ENCODE data around the gene DDAH1. TPM values are rescaled to one million over a fixed set of nuclear protein-coding genes. Genes with fewer than 3 reads are reported as not detected.

The DDAH1 gene
- total RNA-seq, 3 donors from 2014 or later = 9.3 to 24.3 (median 23.9) TPM

DNA sequence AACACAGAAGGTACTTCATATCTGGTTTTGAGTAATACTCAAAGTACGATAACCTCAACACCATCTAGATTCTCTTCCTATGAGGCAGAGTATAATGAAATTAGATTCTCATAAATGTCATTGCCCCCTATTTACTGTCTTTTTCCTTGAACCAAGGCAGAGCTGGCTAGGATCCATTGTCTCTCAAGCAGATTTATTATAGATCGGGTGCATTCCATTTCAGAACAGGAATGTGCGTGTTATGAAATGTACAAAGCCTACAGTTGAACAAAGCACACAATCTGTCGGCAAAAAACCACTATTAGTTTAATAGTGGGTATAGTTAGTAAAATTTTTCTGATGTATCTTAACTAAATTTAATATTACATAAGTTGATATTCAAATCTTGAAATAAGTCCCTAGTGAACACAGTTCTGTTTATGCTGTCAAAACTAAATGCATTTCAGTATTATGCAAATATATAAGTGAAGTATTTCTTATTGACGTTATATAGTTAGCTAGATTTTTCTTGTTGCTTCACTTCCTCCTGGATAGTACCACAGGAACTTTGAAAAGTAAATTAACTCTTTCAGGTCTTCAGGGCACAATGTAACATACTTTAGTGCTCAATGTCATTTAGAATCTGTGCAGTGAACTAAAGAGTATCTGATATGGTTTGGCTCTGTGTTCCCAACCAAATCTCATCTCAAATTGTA is 92.1 kb downstream of the DDAH1 start:
- Histone ChIP-seq H3K36me3 (no peaks in the 10 kb centered on the region), H3K27ac (no peak overlapping the region), H3K9me3 (no peaks in the 10 kb centered on the region), H3K4me3 (no peak overlapping the region), H3K4me1 (no peaks in the 10 kb centered on the region), H3K27me3 (no peaks in the 10 kb centered on the region)
- TF ChIP-seq POLR2A (IDR thresholded peaks at IDR 0.05) (no peak), POLR2AphosphoS5 (IDR thresholded peaks at IDR 0.05) (no peak)
- TF ChIP-seq, protein P1, sequence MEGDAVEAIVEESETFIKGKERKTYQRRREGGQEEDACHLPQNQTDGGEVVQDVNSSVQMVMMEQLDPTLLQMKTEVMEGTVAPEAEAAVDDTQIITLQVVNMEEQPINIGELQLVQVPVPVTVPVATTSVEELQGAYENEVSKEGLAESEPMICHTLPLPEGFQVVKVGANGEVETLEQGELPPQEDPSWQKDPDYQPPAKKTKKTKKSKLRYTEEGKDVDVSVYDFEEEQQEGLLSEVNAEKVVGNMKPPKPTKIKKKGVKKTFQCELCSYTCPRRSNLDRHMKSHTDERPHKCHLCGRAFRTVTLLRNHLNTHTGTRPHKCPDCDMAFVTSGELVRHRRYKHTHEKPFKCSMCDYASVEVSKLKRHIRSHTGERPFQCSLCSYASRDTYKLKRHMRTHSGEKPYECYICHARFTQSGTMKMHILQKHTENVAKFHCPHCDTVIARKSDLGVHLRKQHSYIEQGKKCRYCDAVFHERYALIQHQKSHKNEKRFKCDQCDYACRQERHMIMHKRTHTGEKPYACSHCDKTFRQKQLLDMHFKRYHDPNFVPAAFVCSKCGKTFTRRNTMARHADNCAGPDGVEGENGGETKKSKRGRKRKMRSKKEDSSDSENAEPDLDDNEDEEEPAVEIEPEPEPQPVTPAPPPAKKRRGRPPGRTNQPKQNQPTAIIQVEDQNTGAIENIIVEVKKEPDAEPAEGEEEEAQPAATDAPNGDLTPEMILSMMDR (IDR thresholded peaks at IDR 0.05) = no peak
- DNase-seq (ENCODE audit: low spot score in 2 of 2) = no peak
- intact Hi-C loops (cut with DNase I; ENCODE audit: low total_unique reads) = no loop called here

DNA sequence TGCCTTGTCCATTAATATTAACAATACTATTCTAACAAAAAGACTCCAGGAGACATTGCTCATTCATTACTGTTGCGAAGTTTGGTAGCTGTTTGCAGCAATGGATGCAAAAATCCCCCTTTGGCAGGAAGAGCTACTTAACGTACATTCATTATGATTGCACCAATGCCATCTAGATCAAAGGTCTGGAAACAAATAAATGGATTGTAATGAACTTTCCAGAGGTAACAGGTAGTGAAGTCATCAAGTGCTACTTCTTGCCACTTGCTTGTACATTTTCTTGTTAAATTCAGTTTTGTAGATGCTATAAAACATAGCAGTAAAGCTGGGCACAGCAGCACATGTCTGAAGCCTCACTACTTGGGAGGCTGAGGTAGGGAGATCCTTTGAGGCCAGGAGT is 93.9 kb downstream of the DDAH1 start:
- TF ChIP-seq, protein P1 (IDR thresholded peaks at IDR 0.05) = no peak
- TF ChIP-seq POLR2A (IDR thresholded peaks at IDR 0.05) = no peak
- no peak for TF ChIP-seq POLR2AphosphoS5 (IDR thresholded peaks at IDR 0.05)
- H3K27me3 ChIP-seq = no peaks in the 10 kb centered on the region
- intact Hi-C loops (cut with DNase I; ENCODE audit: low total_unique reads) = no loop called here

DNA sequence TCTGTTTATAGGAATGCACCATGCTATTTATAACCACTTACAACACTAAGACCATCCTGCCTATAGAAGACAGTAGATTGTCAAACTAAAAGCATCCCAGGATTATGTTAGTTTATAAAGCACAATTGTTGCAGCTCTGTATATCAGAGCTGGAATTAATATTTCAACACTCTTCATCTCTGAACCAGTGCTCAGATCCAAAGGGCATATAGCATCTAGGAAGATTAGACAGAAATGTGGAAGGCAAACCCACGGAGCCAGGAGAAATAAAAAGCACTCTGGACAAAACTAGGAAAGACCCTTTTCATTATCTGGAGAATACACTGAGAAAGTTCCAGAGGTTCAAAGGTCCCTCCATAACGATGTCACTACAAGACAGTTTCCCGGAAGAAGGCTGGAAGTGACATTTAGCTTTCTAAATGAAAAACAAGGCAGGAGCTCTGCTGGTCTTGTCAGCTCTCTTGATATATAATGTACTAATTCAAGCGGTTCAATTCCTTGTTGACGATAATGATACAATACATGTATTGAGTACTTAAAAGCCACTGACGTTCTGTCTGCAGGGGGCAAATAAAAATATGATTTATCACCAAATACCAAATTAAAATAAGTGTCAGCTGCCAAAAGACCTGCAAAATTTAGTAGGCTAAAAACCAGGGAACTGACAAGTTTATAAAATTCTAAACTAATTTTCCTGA is 96.7 kb downstream of the DDAH1 start:
- no peaks in the 10 kb centered on the region for H3K9me3 ChIP-seq
- no peak overlapping the region for H3K4me3 ChIP-seq
- H3K27ac ChIP-seq = no peak overlapping the region
- no peak for DNase-seq (ENCODE audit: low spot score in 2 of 2)
- no peaks in the 10 kb centered on the region for H3K4me1 ChIP-seq
- intact Hi-C loops (cut with DNase I; ENCODE audit: low total_unique reads) = no loop called here
- H3K36me3 ChIP-seq = no peaks in the 10 kb centered on the region
- no peaks in the 10 kb centered on the region for H3K27me3 ChIP-seq
- TF ChIP-seq POLR2A (IDR thresholded peaks at IDR 0.05) (no peak), POLR2AphosphoS5 (IDR thresholded peaks at IDR 0.05) (no peak)
- TF ChIP-seq, protein P1 (IDR thresholded peaks at IDR 0.05) = no peak

More for the DNA sequence above, 93.9 kb downstream of the DDAH1 start:
- Histone ChIP-seq H3K4me3 (no peak overlapping the region), H3K9me3 (no peaks in the 10 kb centered on the region), H3K4me1 (no peaks in the 10 kb centered on the region), H3K36me3 (no peaks in the 10 kb centered on the region), H3K27ac (no peak overlapping the region)
- no peak for DNase-seq (ENCODE audit: low spot score in 2 of 2)

DNA sequence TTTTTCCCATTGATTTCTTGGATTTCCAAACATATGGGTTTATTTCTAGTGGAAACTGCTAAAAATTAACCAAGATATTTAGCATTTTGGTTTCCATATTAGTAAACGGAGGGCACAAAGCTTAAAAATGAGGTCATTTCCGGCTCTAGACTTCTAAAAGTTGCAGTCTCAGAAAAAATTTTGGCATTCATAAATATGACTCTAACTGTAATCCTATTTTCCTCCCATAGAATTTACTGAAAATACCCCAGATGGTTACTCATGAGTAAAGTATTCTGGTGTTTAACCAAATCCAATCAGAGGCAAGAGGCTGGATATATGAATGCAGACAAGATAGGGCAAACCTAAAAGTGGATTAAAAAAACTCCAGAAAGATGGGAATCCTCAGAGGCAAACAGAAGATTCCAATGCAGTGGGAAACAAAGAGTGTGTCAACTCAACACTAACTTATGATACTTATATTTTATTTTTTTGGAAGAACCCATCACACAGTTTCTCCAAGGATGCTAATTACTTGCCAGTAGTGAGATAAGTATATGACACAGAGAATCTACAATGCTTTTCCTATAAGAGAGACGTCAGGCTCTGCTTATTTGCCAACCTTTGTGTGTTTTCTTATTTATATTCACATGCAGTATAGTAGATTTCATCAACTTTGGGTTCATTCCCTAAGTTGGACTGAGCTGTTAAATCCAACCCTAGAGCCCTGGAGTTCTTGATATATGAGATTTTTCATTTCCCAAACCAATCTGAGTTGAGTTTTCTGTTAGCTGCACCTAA is 98.4 kb downstream of the DDAH1 start:
- intact Hi-C loops (cut with DNase I; ENCODE audit: low total_unique reads) = no loop called here
- Histone ChIP-seq H3K4me1 (no peaks in the 10 kb centered on the region), H3K9me3 (no peaks in the 10 kb centered on the region), H3K4me3 (no peak overlapping the region), H3K27me3 (no peaks in the 10 kb centered on the region), H3K27ac (no peak overlapping the region), H3K36me3 (no peaks in the 10 kb centered on the region)
- DNase-seq (ENCODE audit: low spot score in 2 of 2) = no peak
- no peak for TF ChIP-seq POLR2A (IDR thresholded peaks at IDR 0.05)
- TF ChIP-seq POLR2AphosphoS5 (IDR thresholded peaks at IDR 0.05) = no peak
- TF ChIP-seq, protein P1 (IDR thresholded peaks at IDR 0.05) = no peak

Data from breast epithelium (tissue), 4 donors.